Renal cortex interstitium (tissue), 15 donors: Measurements from ENCODE around the gene FSD1. TPM values are rescaled to one million over a fixed set of nuclear protein-coding genes. Genes with fewer than 3 reads are reported as not detected.
"Not testable (repeated sequence)": the region's sequence is repeated elsewhere in the genome, so short reads cannot be mapped to it uniquely, and the experiment has no call there.

ENCODE experiments used
- DNase-seq, 11 donors: peaks; one replicate each; pipeline ENCODE4 v3.0.0-alpha.2; 2013; ENCODE audit warnings: low read depth in 9 of 11, low spot score in 4 of 11; ENCODE audit errors: extremely low read depth in 1 of 11
- long read RNA-seq, 16 experiments: transcript quantifications; one replicate each; lab custom pipeline, GENCODE V29; 2026
- polyA plus RNA-seq, 3 donors: library from polyadenylated mRNA; unstranded; fragments of 120-200 nt; gene quantifications; one replicate each; pipeline ENCODE4 v1.2.1, GENCODE V29; 2013; ENCODE audit not compliant: insufficient read length in 3 of 3

Gene FSD1
- 1 to 10 TPM; 5.6 to 8.7 (median 6.9) TPM for polyA plus RNA-seq
- long read RNA-seq, donor 1, partial matches to known transcripts: 0 of 1 reads
- long read RNA-seq, donor 1, other reads (novel, unspliced or antisense): 0 of 1 reads
- long read RNA-seq, donor 2, partial matches to known transcripts: 0 of 1 reads
- long read RNA-seq, donor 2, other reads (novel, unspliced or antisense): 0 of 1 reads
- long read RNA-seq, donor 3, partial matches to known transcripts: 0 of 4 reads
- long read RNA-seq, donor 3, other reads (novel, unspliced or antisense): 0 of 4 reads
- long read RNA-seq, donor 4, partial matches to known transcripts: 0 of 1 reads
- long read RNA-seq, donor 4, other reads (novel, unspliced or antisense): 0 of 1 reads
- long read RNA-seq, donor 5: 0 reads
- long read RNA-seq, donor 6, partial matches to known transcripts: 0 of 2 reads
- long read RNA-seq, donor 6, other reads (novel, unspliced or antisense): 0 of 2 reads
- long read RNA-seq, donor 7, partial matches to known transcripts: 0 of 4 reads
- long read RNA-seq, donor 7, other reads (novel, unspliced or antisense): 0 of 4 reads
- long read RNA-seq, donor 8: 0 reads
- long read RNA-seq, donor 9, partial matches to known transcripts: 0 of 1 reads
- long read RNA-seq, donor 9, other reads (novel, unspliced or antisense): 0 of 1 reads
- long read RNA-seq, donor 10, partial matches to known transcripts: 0 of 1 reads
- long read RNA-seq, donor 10, other reads (novel, unspliced or antisense): 0 of 1 reads
- long read RNA-seq, donor 11, partial matches to known transcripts: 0 of 1 reads
- long read RNA-seq, donor 11, other reads (novel, unspliced or antisense): 0 of 1 reads
- long read RNA-seq, donor 12: 0 reads
- long read RNA-seq, donor 13: 0 reads
- long read RNA-seq, donor 14: 0 reads
- long read RNA-seq, donor 15, partial matches to known transcripts: 0 of 4 reads
- long read RNA-seq, donor 15, other reads (novel, unspliced or antisense): 0 of 4 reads
- long read RNA-seq, donor 16, transcript FSD1-201 (13 exons, 1,831 nt): major isoform, 5 of 6 reads
- long read RNA-seq, donor 16, partial matches to known transcripts: 0 of 6 reads
- long read RNA-seq, donor 16, other reads (novel, unspliced or antisense): 0 of 6 reads

DNA sequence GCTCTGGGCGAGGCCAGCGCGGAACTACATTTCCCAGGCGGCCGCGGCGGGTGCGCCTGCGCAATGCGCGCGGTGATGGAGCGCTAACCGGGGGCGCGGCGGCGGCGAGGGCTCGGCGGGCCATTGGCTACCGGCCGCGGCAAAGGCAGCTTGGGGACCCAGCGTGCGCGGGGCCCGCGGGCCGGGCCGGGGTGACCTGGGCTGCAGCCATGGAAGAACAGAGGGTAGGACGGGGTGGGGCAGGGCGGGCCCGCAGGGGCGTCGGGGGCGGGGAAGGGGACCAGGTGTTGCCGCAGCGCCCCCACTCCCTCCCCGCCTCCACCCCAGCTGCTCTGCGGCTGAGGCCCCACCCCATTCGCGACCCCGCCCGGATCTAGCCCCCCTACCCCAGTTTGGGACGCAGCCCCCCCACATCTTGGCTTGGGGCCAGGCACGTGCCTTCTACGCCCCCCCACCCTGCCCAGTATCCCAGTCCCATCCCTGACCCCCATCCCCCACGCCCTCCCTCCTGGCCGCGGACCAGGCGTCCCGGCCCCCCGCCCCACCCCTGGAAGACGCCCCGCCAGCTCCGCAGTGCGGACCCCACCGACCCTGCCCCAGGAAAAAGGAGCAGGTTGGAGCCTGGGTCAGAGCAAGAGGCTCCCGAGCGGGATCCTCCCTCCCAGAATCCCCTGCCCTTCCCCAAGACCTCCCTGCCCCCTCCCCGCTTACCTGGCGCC lies at the start of gene FSD1:
Gene FSD1, plus strand, starts transcription at position 61 of the 719 bp plus-strand sequence. Its CDS starts 149 bp downstream, at position 210.
- peak in 3 of 11 donors; percentile 29 to 39 (median 32) for DNase-seq

DNA sequence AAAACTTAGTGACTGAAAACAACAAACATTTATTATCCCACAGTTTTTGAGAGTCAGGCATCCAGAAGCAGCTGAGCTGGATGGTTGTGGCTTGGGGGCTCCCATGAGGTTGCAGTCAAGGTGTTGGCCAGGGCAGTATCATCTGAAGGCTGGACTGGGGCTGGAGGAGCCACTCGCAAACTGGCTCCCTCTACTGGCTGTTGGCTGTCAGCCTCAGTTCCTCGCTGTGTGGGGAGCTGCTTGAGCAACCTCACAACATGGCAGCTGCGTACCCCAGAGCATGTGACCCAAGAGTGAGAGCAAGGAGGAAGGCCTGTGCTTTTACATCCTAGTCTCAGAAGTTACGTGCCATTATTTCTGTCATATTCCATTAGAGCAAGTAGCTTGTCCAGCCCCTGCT lies 47.8 kb upstream of the FSD1 start:
- DNase-seq: no peak

- no peak for DNase-seq
Measured at GRCh38 chr19:4257025-4257424, 47.4 kb upstream of the FSD1 start.

- no peak for DNase-seq
Measured at GRCh38 chr19:4258181-4258580, 46.2 kb upstream of the FSD1 start.

- no peak for DNase-seq
Measured at GRCh38 chr19:4260613-4261191, 43.7 kb upstream of the FSD1 start.

DNA sequence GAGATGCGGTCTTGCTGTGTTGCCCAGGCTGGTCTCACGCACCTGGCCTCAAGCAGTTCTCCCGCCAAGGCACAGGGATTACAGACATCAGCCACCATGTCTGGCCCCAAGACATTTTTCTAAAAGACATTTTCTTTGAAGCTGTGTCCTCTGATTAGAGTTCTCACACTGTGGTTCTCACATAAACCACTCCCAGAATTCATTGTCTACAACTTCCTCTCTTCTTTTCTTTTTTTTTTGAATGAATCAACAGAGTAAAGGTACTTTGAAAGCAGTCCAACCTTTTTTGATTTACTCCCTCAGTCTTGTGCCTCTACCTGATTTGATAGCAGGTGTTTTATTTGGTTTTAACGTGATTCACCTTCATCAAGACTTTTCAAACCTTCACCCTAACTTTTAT lies 39.6 kb upstream of the FSD1 start:
- DNase-seq: no peak

GRCh38 chr19:4266253-4267000 lies 38.0 kb upstream of the FSD1 start:
- no peak for DNase-seq

GRCh38 chr19:4267101-4267900 lies 37.1 kb upstream of the FSD1 start:
- DNase-seq: peak in 1 of 11 donors; percentile 13

- DNase-seq: no peak
Measured at GRCh38 chr19:4267901-4268815, 36.2 kb upstream of the FSD1 start.

GRCh38 chr19:4268816-4269430 lies 35.5 kb upstream of the FSD1 start:
- DNase-seq: no peak

GRCh38 chr19:4272894-4273293 lies 31.5 kb upstream of the FSD1 start:
- no peak for DNase-seq

- not testable (repeated sequence) for DNase-seq
Measured at GRCh38 chr19:4274321-4274686, 30.1 kb upstream of the FSD1 start.

DNA sequence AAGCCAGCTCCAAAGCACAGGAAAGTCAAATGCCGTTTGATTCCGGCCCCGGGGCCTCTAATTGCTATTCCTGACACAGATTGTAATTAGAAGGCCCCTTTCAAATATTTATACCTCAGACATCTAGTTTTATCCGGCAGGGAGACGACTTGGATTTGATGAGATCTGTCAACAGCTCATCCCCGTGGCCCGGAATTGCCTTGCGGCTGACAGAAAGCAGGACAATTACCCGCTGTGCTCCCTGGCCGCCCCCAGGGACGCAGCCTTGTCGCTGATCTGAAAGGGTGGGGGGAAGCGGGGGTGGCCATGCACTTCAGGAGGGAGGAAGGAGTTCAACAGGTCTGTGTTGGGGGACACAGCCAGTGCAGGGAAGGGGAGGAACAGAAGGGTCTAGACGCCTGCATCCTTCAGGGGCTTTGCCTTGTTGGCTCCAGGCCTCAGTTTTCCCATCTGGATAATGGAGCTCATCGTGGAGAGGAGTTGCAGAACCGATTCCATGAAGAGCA lies 27.2 kb upstream of the FSD1 start:
- DNase-seq: no peak

GRCh38 chr19:4278010-4278409 lies 26.4 kb upstream of the FSD1 start:
- no peak for DNase-seq

DNA sequence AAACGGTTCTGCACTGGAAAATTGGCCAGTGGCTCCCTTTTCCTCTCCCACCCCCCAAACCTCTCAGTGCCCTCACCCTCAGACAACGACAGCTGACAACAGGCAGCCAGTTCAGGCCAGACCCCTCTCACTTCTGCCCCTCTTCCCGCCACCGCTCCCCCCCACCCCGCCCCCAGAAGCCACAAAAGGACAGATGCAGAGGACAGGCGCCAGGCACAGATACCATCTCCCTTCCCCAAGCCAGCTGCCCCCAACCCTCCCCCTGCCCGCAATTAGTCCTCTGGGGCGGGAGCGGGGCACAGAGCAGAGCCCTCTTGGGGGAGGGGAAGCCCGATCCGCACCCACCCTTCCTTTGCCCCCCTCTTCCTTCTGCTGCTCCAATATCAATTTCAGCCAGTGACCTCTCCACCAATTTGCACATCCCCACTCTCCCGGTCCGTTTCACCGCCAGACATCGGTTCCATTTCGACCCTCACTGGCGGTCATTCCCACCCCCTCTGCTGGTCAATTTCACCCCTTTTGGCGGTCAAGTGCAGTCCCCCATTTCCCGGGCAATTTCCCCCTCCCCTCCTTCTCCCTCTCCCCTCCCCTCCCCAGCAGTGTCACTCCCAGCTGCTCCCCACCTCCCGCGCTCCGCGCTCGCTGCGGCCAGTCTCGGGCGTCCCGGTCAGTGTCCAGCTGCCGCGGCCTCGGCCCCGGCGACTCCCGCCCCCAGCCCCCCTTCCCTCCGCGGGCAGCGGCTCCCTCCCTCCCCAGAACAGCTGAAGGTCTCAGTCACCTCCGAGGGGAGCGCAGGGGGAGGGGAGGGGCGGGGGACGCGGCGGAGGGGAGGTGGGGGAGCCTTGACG lies 25.8 kb upstream of the FSD1 start, which contains the start of gene SHD:
Gene SHD, plus strand, starts transcription at position 848 of the 848 bp plus-strand sequence. CDS start 798 bp downstream, outside the sequence.
- peak in 3 of 11 donors; percentile 30 to 33 (median 31) for DNase-seq
